GM23248 (cell line): ENCODE results near the gene CHRNA9. TPM values are rescaled to one million over a fixed set of nuclear protein-coding genes. Genes with fewer than 3 reads are reported as not detected.

Experiments used
- DNase-seq: peaks from one replicate; pipeline ENCODE4 v3.0.0-alpha.2; 2015
- H2AFZ ChIP-seq: fragments of 200-600 bp; sonication (generic); 2 replicates; pipeline ENCODE4 v1.6.1; 2016; ENCODE audit warnings: antibody characterized with exemption
- H3F3A ChIP-seq: fragments of 200-600 bp; sonication (generic); 2 replicates; pipeline ENCODE4 v1.6.1; 2016; ENCODE audit warnings: mild to moderate bottlenecking, antibody characterized with exemption, mixed run types; ENCODE audit not compliant: insufficient read depth
- H3K27ac ChIP-seq: fragments of 200-600 bp; sonication (generic); 2 replicates; pipeline ENCODE4 v1.5.1; 2016; ENCODE audit warnings: mild to moderate bottlenecking
- H3K27me3 ChIP-seq: fragments of 200-600 bp; sonication (generic); replicated peaks from 2 replicates; pipeline ENCODE4 v1.6.1; 2016; ENCODE audit warnings: mild to moderate bottlenecking; ENCODE audit not compliant: insufficient read depth
- H3K36me3 ChIP-seq: fragments of 200-600 bp; sonication (generic); 2 replicates; pipeline ENCODE4 v1.6.1; 2016; ENCODE audit warnings: low read depth, mild to moderate bottlenecking
- H3K4me1 ChIP-seq: fragments of 200-600 bp; sonication (generic); 2 replicates; pipeline ENCODE4 v1.6.1; 2016; ENCODE audit warnings: mild to moderate bottlenecking; ENCODE audit not compliant: insufficient read depth
- H3K4me2 ChIP-seq: fragments of 200-600 bp; sonication (generic); one replicate; pipeline ENCODE4 v1.6.1; 2016; ENCODE audit warnings: mild to moderate bottlenecking; ENCODE audit not compliant: unreplicated experiment
- H3K4me3 ChIP-seq: fragments of 200-600 bp; sonication (generic); 2 replicates; pipeline ENCODE4 v1.5.1; 2016; ENCODE audit warnings: mild to moderate bottlenecking
- H3K79me2 ChIP-seq: fragments of 200-600 bp; sonication (generic); 2 replicates; pipeline ENCODE4 v1.6.1; 2016; ENCODE audit warnings: mild to moderate bottlenecking; ENCODE audit not compliant: insufficient read depth
- H3K9ac ChIP-seq: fragments of 200-600 bp; sonication (generic); 2 replicates; pipeline ENCODE4 v1.6.1; 2016; ENCODE audit warnings: mild to moderate bottlenecking
- H3K9me2 ChIP-seq: fragments of 200-600 bp; sonication (generic); 2 replicates; pipeline ENCODE4 v1.6.1; 2016; ENCODE audit warnings: mixed run types, mild to moderate bottlenecking, moderate library complexity; ENCODE audit not compliant: insufficient read depth
- H3K9me3 ChIP-seq: fragments of 200-600 bp; sonication (generic); one replicate; pipeline ENCODE4 v1.6.1; 2017; ENCODE audit warnings: low read depth
- H4K20me1 ChIP-seq: fragments of 200-600 bp; sonication (generic); 2 replicates; pipeline ENCODE4 v1.6.0; 2016; ENCODE audit not compliant: insufficient read depth
- EZH2 ChIP-seq: fragments of 200-600 bp; sonication (generic); IDR thresholded peaks from 2 replicates; pipeline ENCODE4 v1.6.1; 2018; ENCODE audit warnings: antibody characterized with exemption, mild to moderate bottlenecking; ENCODE audit not compliant: insufficient read depth, poor library complexity, severe bottlenecking
- EZH2phosphoT487 ChIP-seq: fragments of 200-600 bp; sonication (generic); IDR thresholded peaks from 2 replicates; pipeline ENCODE4 v1.6.1; 2018; ENCODE audit warnings: antibody characterized with exemption, moderate library complexity, mild to moderate bottlenecking, low read depth; ENCODE audit not compliant: insufficient read depth
- WGBS, 2 experiments: methylation state at CpG; one replicate each; pipeline ENCODE4 v1.1.6; 2015 to 2017; ENCODE audit warnings: low lambda C conversion rate in 2 of 2, low coverage in 1 of 2; ENCODE audit errors: missing lambda C conversion rate in 2 of 2; 5-methylcytosine and 5-hydroxymethylcytosine counted together
- in situ Hi-C: fragments of 300-500 bp; cut with MboI; formaldehyde crosslinking; loops from 2 replicates; pipeline ENCODE4 v1.15.0; 2020
- polyA plus RNA-seq: library from polyadenylated mRNA; unstranded; fragments of >200 nt; fragmentation: Nextera tagmentation; extraction: Ambion mirVana; gene quantifications from 2 replicates; pipeline ENCODE4 v1.2.1, GENCODE V29; 2016
- total RNA-seq: library from RNA; depleted of rRNA; stranded (reverse); fragments of >200 nt; shearing (Covaris generic); gene quantifications from 2 replicates; pipeline ENCODE4 v1.2.3, GENCODE V29; 2014

The CHRNA9 gene
- total and polyA plus RNA-seq, 2 experiments from 2014 or later, result 0.97 to 1.2 TPM

GRCh38 chr4:40314951-40315350, 20.2 kb upstream of the CHRNA9 start:
- Histone ChIP-seq H3F3A (peaks cover 11% of the 10 kb centered on the region), H3K27me3 (no peaks in the 10 kb centered on the region), H3K4me3 (no peak overlapping the region), H2AFZ (no peak overlapping the region), H3K4me1 (peaks cover 5% of the 10 kb centered on the region; the same call in 1 of the 2 replicates), H3K9me2 (no peaks in the 10 kb centered on the region), H3K4me2 (no peak overlapping the region), H3K27ac (no peak overlapping the region), H4K20me1 (no peaks in the 10 kb centered on the region), H3K9ac (no peak overlapping the region), H3K36me3 (no peaks in the 10 kb centered on the region), H3K9me3 (no peaks in the 10 kb centered on the region), H3K79me2 (no peaks in the 10 kb centered on the region)
- TF ChIP-seq EZH2phosphoT487 (no peak), EZH2 (no peak)
- DNase-seq, result peak; percentile 29
- in situ Hi-C loops, result loop anchor here (10.0 to 25.0 kb wide), 2 partner anchors 170 to 628 kb away; partner anchors contain the start of gene UBE2K
- WGBS, 2 experiments, result 80 to 81% methylated on average over 5 of the region's 5 CpGs

GRCh38 chr4:40316333-40316781, 18.8 kb upstream of the CHRNA9 start:
- H3K4me1 ChIP-seq, result peaks cover 5% of the 10 kb centered on the region; the same call in 1 of the 2 replicates

GRCh38 chr4:40316782-40317635, 18.1 kb upstream of the CHRNA9 start:
- Histone ChIP-seq H3K4me3 (peak overlapping the region; percentile 76), H2AFZ (peak overlapping the region; percentile 85), H4K20me1 (no peaks in the 10 kb centered on the region), H3K9ac (peak overlapping the region; percentile 98), H3K9me2 (no peaks in the 10 kb centered on the region), H3K4me2 (peak overlapping the region; percentile 94), H3K4me1 (peaks cover 5% of the 10 kb centered on the region; the same call in 1 of the 2 replicates), H3K27me3 (no peaks in the 10 kb centered on the region), H3K9me3 (no peaks in the 10 kb centered on the region), H3K27ac (peak overlapping the region; percentile 100), H3K36me3 (no peaks in the 10 kb centered on the region), H3K79me2 (no peaks in the 10 kb centered on the region), H3F3A (peaks cover 17% of the 10 kb centered on the region)
- DNase-seq, result peak; percentile 96
- 5 to 7% methylated on average over 19 of the region's 19 CpGs for WGBS, 2 experiments
- in situ Hi-C loops, result loop anchor here (10.0 to 25.0 kb wide), 2 partner anchors 172 to 630 kb away; partner anchors contain the start of gene UBE2K
- TF ChIP-seq EZH2phosphoT487 (no peak), EZH2 (no peak)

More at GRCh38 chr4:40316333-40316781, 18.8 kb upstream of the CHRNA9 start:
- in situ Hi-C loops, result loop anchor here (10.0 to 25.0 kb wide), 2 partner anchors 172 to 629 kb away; partner anchors contain the start of gene UBE2K
- Histone ChIP-seq H3K27me3 (no peaks in the 10 kb centered on the region), H3K9ac (peak overlapping the region; percentile 98), H3K36me3 (no peaks in the 10 kb centered on the region), H4K20me1 (no peaks in the 10 kb centered on the region), H3K9me2 (no peaks in the 10 kb centered on the region), H3F3A (peaks cover 11% of the 10 kb centered on the region), H3K4me2 (peak overlapping the region; percentile 94), H3K27ac (peak overlapping the region; percentile 100), H3K9me3 (no peaks in the 10 kb centered on the region), H2AFZ (peak overlapping the region; percentile 85), H3K4me3 (peak overlapping the region; percentile 76), H3K79me2 (no peaks in the 10 kb centered on the region)
- WGBS, 2 experiments, result 0% methylated on average over 3 of the region's 3 CpGs
- TF ChIP-seq EZH2phosphoT487 (no peak), EZH2 (no peak)
- DNase-seq, result peak; percentile 97

GRCh38 chr4:40317916-40318658, 17.0 kb upstream of the CHRNA9 start:
- TF ChIP-seq EZH2, result no peak
- no peak for TF ChIP-seq EZH2phosphoT487
- Histone ChIP-seq H3K9me2 (no peaks in the 10 kb centered on the region), H2AFZ (no peak overlapping the region), H3F3A (peaks cover 17% of the 10 kb centered on the region), H3K4me3 (no peak overlapping the region), H3K79me2 (no peaks in the 10 kb centered on the region), H4K20me1 (no peaks in the 10 kb centered on the region), H3K9me3 (no peaks in the 10 kb centered on the region), H3K4me2 (no peak overlapping the region), H3K36me3 (no peaks in the 10 kb centered on the region), H3K27ac (no peak overlapping the region), H3K4me1 (peaks cover 5% of the 10 kb centered on the region; the same call in 1 of the 2 replicates), H3K27me3 (no peaks in the 10 kb centered on the region), H3K9ac (no peak overlapping the region)
- no peak for DNase-seq
- in situ Hi-C loops, result loop anchor here (10.0 to 25.0 kb wide), 2 partner anchors 173 to 631 kb away; partner anchors contain the start of gene UBE2K
- WGBS, 2 experiments, result 92% methylated on average over 10 of the region's 10 CpGs
